KMS-11 (cell line): ENCODE measurements around the gene TP53TG5.

Source experiments
- H2AFZ ChIP-seq: fragments of 200-600 bp; sonication (generic); 2 replicates; pipeline ENCODE4 v1.6.1; 2016; ENCODE audit warnings: antibody characterized with exemption, mixed run types, low read depth
- H3K27ac ChIP-seq: fragments of 200-600 bp; sonication (generic); 2 replicates; pipeline ENCODE4 v1.6.1; 2016; ENCODE audit warnings: mild to moderate bottlenecking, mixed run types
- H3K27me3 ChIP-seq: fragments of 200-600 bp; sonication (generic); 2 replicates; pipeline ENCODE4 v1.6.1; 2017; ENCODE audit warnings: mild to moderate bottlenecking, low read depth, mixed run types, moderate library complexity; ENCODE audit not compliant: insufficient read depth
- H3K36me3 ChIP-seq: fragments of 200-600 bp; sonication (generic); 2 replicates; pipeline ENCODE4 v1.6.1; 2017; ENCODE audit warnings: mild to moderate bottlenecking, mixed run types; ENCODE audit not compliant: insufficient read depth
- H3K4me1 ChIP-seq: fragments of 200-600 bp; sonication (generic); 2 replicates; pipeline ENCODE4 v1.6.1; 2016; ENCODE audit warnings: mild to moderate bottlenecking, low read depth, mixed run types; ENCODE audit not compliant: poor library complexity, severe bottlenecking
- H3K4me2 ChIP-seq: fragments of 200-600 bp; sonication (generic); 2 replicates; pipeline ENCODE4 v1.7.0; 2016; ENCODE audit warnings: mild to moderate bottlenecking, mixed run types
- H3K4me3 ChIP-seq: fragments of 200-600 bp; sonication (generic); IDR thresholded peaks from 2 replicates; pipeline ENCODE4 v1.6.1; 2017; ENCODE audit warnings: low read depth, low read length, mixed read lengths; ENCODE audit not compliant: insufficient read depth
- H3K79me2 ChIP-seq: fragments of 200-600 bp; sonication (generic); 2 replicates; pipeline ENCODE4 v1.6.1; 2016; ENCODE audit warnings: low read depth, mixed run types; ENCODE audit not compliant: insufficient read depth
- H3K9ac ChIP-seq: fragments of 200-600 bp; sonication (generic); 2 replicates; pipeline ENCODE4 v1.6.1; 2016; ENCODE audit warnings: mild to moderate bottlenecking, mixed run types
- H4K20me1 ChIP-seq: fragments of 200-600 bp; sonication (generic); 2 replicates; pipeline ENCODE4 v1.6.1; 2016; ENCODE audit warnings: mild to moderate bottlenecking, mixed run types; ENCODE audit not compliant: insufficient read depth
- CTCF ChIP-seq: fragments of 200-600 bp; sonication (generic); conservative IDR thresholded peaks from 2 replicates; pipeline ENCODE4 v1.6.1; 2017; ENCODE audit warnings: low read depth, mild to moderate bottlenecking, antibody characterized with exemption, low read length, moderate library complexity, mixed read lengths

TP53TG5 gene

GRCh38 chr20:45325371-45325770 is 52.8 kb downstream of the TP53TG5 start:
- H2AFZ ChIP-seq = no peak overlapping the region
- H3K4me2 ChIP-seq = no peak overlapping the region
- no peaks in the 10 kb centered on the region for H4K20me1 ChIP-seq
- H3K9ac ChIP-seq = no peak overlapping the region
- no peaks in the 10 kb centered on the region for H3K27me3 ChIP-seq
- H3K4me3 ChIP-seq = no peak overlapping the region
- H3K27ac ChIP-seq = no peak overlapping the region
- H3K36me3 ChIP-seq = no peaks in the 10 kb centered on the region
- peaks cover 20% of the 10 kb centered on the region for H3K4me1 ChIP-seq
- H3K79me2 ChIP-seq = no peaks in the 10 kb centered on the region
- TF ChIP-seq CTCF = no peak

GRCh38 chr20:45323731-45324130 is 54.4 kb downstream of the TP53TG5 start:
- no peaks in the 10 kb centered on the region for H3K79me2 ChIP-seq
- peaks cover 35% of the 10 kb centered on the region for H3K4me1 ChIP-seq
- no peak overlapping the region for H3K27ac ChIP-seq
- H2AFZ ChIP-seq = no peak overlapping the region
- H3K27me3 ChIP-seq = no peaks in the 10 kb centered on the region
- H3K36me3 ChIP-seq = no peaks in the 10 kb centered on the region
- no peak for TF ChIP-seq CTCF
- no peak overlapping the region for H3K4me3 ChIP-seq
- H4K20me1 ChIP-seq = no peaks in the 10 kb centered on the region
- no peak overlapping the region for H3K4me2 ChIP-seq
- no peak overlapping the region for H3K9ac ChIP-seq

- no peaks in the 10 kb centered on the region for H4K20me1 ChIP-seq
- H2AFZ ChIP-seq = no peak overlapping the region
- no peak for TF ChIP-seq CTCF
- no peaks in the 10 kb centered on the region for H3K27me3 ChIP-seq
- no peak overlapping the region for H3K27ac ChIP-seq
- no peak overlapping the region for H3K4me2 ChIP-seq
- no peak overlapping the region for H3K9ac ChIP-seq
- H3K4me3 ChIP-seq = no peak overlapping the region
- H3K79me2 ChIP-seq = no peaks in the 10 kb centered on the region
- H3K36me3 ChIP-seq = no peaks in the 10 kb centered on the region
- peaks cover 41% of the 10 kb centered on the region for H3K4me1 ChIP-seq
Observed at GRCh38 chr20:45322952-45323383, 55.2 kb downstream of the TP53TG5 start.
